Measurements from ENCODE around the gene HNRNPF. TPM values are rescaled to one million over a fixed set of nuclear protein-coding genes. Genes with fewer than 3 reads are reported as not detected.

Gene HNRNPF
- total RNA-seq, 1 donor from 2014 or later: 150 TPM

- Histone ChIP-seq H3K36me3 (no peaks in the 10 kb centered on the region), H3K9me3 (no peaks in the 10 kb centered on the region), H3K27me3 (no peaks in the 10 kb centered on the region), H3K4me3 (no peak overlapping the region), H3K4me1 (no peaks in the 10 kb centered on the region), H3K27ac (no peak overlapping the region)
- TF ChIP-seq POLR2AphosphoS5 (IDR thresholded peaks at IDR 0.05; ENCODE audit: insufficient read depth in 1 of 2, low read depth in 1 of 2) (no peak), POLR2A (IDR thresholded peaks at IDR 0.05) (no peak)
- TF ChIP-seq, protein P1, sequence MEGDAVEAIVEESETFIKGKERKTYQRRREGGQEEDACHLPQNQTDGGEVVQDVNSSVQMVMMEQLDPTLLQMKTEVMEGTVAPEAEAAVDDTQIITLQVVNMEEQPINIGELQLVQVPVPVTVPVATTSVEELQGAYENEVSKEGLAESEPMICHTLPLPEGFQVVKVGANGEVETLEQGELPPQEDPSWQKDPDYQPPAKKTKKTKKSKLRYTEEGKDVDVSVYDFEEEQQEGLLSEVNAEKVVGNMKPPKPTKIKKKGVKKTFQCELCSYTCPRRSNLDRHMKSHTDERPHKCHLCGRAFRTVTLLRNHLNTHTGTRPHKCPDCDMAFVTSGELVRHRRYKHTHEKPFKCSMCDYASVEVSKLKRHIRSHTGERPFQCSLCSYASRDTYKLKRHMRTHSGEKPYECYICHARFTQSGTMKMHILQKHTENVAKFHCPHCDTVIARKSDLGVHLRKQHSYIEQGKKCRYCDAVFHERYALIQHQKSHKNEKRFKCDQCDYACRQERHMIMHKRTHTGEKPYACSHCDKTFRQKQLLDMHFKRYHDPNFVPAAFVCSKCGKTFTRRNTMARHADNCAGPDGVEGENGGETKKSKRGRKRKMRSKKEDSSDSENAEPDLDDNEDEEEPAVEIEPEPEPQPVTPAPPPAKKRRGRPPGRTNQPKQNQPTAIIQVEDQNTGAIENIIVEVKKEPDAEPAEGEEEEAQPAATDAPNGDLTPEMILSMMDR (IDR thresholded peaks at IDR 0.05): no peak
- intact Hi-C loops (cut with DNase I): no loop called here
- no peak for DNase-seq (ENCODE audit: extremely low spot score in 2 of 2)
Observed at GRCh38 chr10:43342279-43343125, 66.5 kb downstream of the HNRNPF start.

- intact Hi-C loops (cut with DNase I): no loop called here
Observed at GRCh38 chr10:43341450-43341849, 67.5 kb downstream of the HNRNPF start.

GRCh38 chr10:43340619-43341018, 68.4 kb downstream of the HNRNPF start:
- Histone ChIP-seq H3K36me3 (no peaks in the 10 kb centered on the region), H3K4me1 (no peaks in the 10 kb centered on the region), H3K27ac (no peak overlapping the region), H3K4me3 (no peak overlapping the region), H3K27me3 (no peaks in the 10 kb centered on the region), H3K9me3 (no peaks in the 10 kb centered on the region)
- no peak for DNase-seq (ENCODE audit: extremely low spot score in 2 of 2)
- intact Hi-C loops (cut with DNase I): no loop called here
- TF ChIP-seq POLR2AphosphoS5 (IDR thresholded peaks at IDR 0.05; ENCODE audit: insufficient read depth in 1 of 2, low read depth in 1 of 2): no peak

More at GRCh38 chr10:43341450-43341849, 67.5 kb downstream of the HNRNPF start:
- Histone ChIP-seq H3K4me3 (no peak overlapping the region), H3K36me3 (no peaks in the 10 kb centered on the region), H3K4me1 (no peaks in the 10 kb centered on the region), H3K27me3 (no peaks in the 10 kb centered on the region), H3K9me3 (no peaks in the 10 kb centered on the region), H3K27ac (no peak overlapping the region)
- TF ChIP-seq POLR2A (IDR thresholded peaks at IDR 0.05) (no peak), POLR2AphosphoS5 (IDR thresholded peaks at IDR 0.05; ENCODE audit: insufficient read depth in 1 of 2, low read depth in 1 of 2) (no peak)
- TF ChIP-seq, protein P1 (IDR thresholded peaks at IDR 0.05): no peak
- DNase-seq (ENCODE audit: extremely low spot score in 2 of 2): no peak

- no peak overlapping the region for H3K4me3 ChIP-seq
- no peaks in the 10 kb centered on the region for H3K9me3 ChIP-seq
- no peaks in the 10 kb centered on the region for H3K4me1 ChIP-seq
- no peaks in the 10 kb centered on the region for H3K36me3 ChIP-seq
- no peaks in the 10 kb centered on the region for H3K27me3 ChIP-seq
- TF ChIP-seq, protein P1 (IDR thresholded peaks at IDR 0.05): no peak
- TF ChIP-seq POLR2AphosphoS5 (IDR thresholded peaks at IDR 0.05; ENCODE audit: insufficient read depth in 1 of 2, low read depth in 1 of 2) (no peak), POLR2A (IDR thresholded peaks at IDR 0.05) (no peak)
- intact Hi-C loops (cut with DNase I): no loop called here
- no peak overlapping the region for H3K27ac ChIP-seq
- no peak for DNase-seq (ENCODE audit: extremely low spot score in 2 of 2)
Observed at GRCh38 chr10:43340101-43340500, 68.9 kb downstream of the HNRNPF start.

DNA sequence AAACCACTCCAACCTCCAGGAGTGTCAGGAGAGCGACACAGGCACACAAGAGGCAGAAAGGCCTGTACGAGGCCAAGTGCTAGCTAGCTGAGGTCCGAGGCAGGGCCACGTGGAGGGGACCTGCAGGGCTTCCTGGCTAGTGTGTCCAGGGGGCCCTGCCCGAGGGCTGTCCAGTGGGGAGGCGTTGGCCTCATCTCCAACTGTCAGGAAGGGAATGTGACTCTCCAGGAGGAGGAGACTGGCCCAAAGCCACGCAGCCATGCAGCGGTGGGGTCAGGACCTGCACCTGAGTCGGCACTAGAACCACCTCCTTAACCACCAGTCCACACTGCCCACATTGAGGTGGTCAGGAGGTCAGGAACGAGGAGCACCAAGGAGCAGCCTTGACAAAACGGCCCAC, 69.8 kb downstream of the HNRNPF start:
- no peak overlapping the region for H3K4me3 ChIP-seq
- H3K27ac ChIP-seq: no peak overlapping the region
- TF ChIP-seq POLR2AphosphoS5 (IDR thresholded peaks at IDR 0.05; ENCODE audit: insufficient read depth in 1 of 2, low read depth in 1 of 2) (no peak), POLR2A (IDR thresholded peaks at IDR 0.05) (no peak)
- TF ChIP-seq, protein P1 (IDR thresholded peaks at IDR 0.05): no peak
- H3K36me3 ChIP-seq: no peaks in the 10 kb centered on the region
- intact Hi-C loops (cut with DNase I): no loop called here
- H3K9me3 ChIP-seq: no peaks in the 10 kb centered on the region
- no peaks in the 10 kb centered on the region for H3K27me3 ChIP-seq
- no peak for DNase-seq (ENCODE audit: extremely low spot score in 2 of 2)
- no peaks in the 10 kb centered on the region for H3K4me1 ChIP-seq

Measured in vagina (tissue), 2 donors.